GM12891 (cell line): ENCODE data around the gene ING5. TPM values are rescaled to one million over a fixed set of nuclear protein-coding genes. Genes with fewer than 3 reads are reported as not detected.

Experiments used
- DNase-seq: peaks from one replicate; pipeline ENCODE4 v3.0.0; 2011; ENCODE audit warnings: low spot score; ENCODE audit not compliant: insufficient read length
- FAIRE-seq: peaks from 2 replicates; lab custom pipeline; 2011; peaks lifted over from hg19 to GRCh38; lab: Jason Lieb, UNC
- PAX5 ChIP-seq: IDR thresholded peaks from 2 replicates; pipeline ENCODE4 v1.6.1; 2011; ENCODE audit warnings: low read length, moderate library complexity, mild to moderate bottlenecking; ENCODE audit not compliant: insufficient read depth, severe bottlenecking
- POLR2A ChIP-seq: IDR thresholded peaks from 2 replicates; pipeline ENCODE4 v1.6.1; 2011; ENCODE audit warnings: low read depth, low read length, control low read depth
- POLR2AphosphoS5 ChIP-seq: IDR thresholded peaks from 2 replicates; pipeline ENCODE4 v1.6.1; 2011; ENCODE audit warnings: low read depth, low read length, control low read depth
- POU2F2 ChIP-seq: IDR thresholded peaks from 2 replicates; pipeline ENCODE4 v1.6.1; 2011; ENCODE audit warnings: low read depth, mild to moderate bottlenecking, control low read depth, low read length, moderate library complexity
- SPI1 ChIP-seq: IDR thresholded peaks from 2 replicates; pipeline ENCODE4 v1.6.1; 2011; ENCODE audit warnings: low read depth, low read length, control low read depth
- TAF1 ChIP-seq: IDR thresholded peaks from 2 replicates; pipeline ENCODE4 v1.6.1; 2011; ENCODE audit warnings: low read depth, low read length, control low read depth
- polyA plus RNA-seq: library from polyadenylated mRNA; unstranded; fragments of >200 nt; gene quantifications from one replicate; pipeline ENCODE4 v1.2.1, GENCODE V29; 2012; ENCODE audit warnings: low read depth, missing spikeins, inconsistent platforms; ENCODE audit not compliant: missing spikeins

ING5 gene
- polyA plus RNA-seq: 23.9 TPM

- DNase-seq: peak; percentile 69
- TF ChIP-seq POU2F2: 0 out of 2 replicates have a peak, but pooled peaks have one; percentile 45
- TF ChIP-seq PAX5: peak; percentile 18
- peak; percentile 73 for TF ChIP-seq POLR2AphosphoS5
- TF ChIP-seq TAF1: 0 out of 2 replicates have a peak, but pooled peaks have one; percentile 10
- no peak for TF ChIP-seq SPI1
- no peak for TF ChIP-seq POLR2A
- FAIRE-seq: no peak
Measured at GRCh38 chr2:241701399-241702154, at the start of gene ING5. ING5 (plus strand) TSS chr2:241702039; CDS start chr2:241702066, 27 bp downstream.

GRCh38 chr2:241652142-241652541 lies 49.7 kb upstream of the ING5 start:
- TF ChIP-seq SPI1 (no peak), TAF1 (no peak), POLR2AphosphoS5 (no peak), POLR2A (no peak), PAX5 (no peak), POU2F2 (no peak)
- DNase-seq: no peak
- FAIRE-seq: no peak

- FAIRE-seq: no peak
- no peak for DNase-seq
- no peak for TF ChIP-seq POLR2A
- TF ChIP-seq POLR2AphosphoS5: no peak
- no peak for TF ChIP-seq TAF1
- TF ChIP-seq PAX5: no peak
- no peak for TF ChIP-seq SPI1
- no peak for TF ChIP-seq POU2F2
Measured at GRCh38 chr2:241652722-241653121, 49.1 kb upstream of the ING5 start.

- TF ChIP-seq POU2F2 (no peak), PAX5 (no peak), TAF1 (no peak)
- DNase-seq: no peak
- no peak for FAIRE-seq
Measured at GRCh38 chr2:241653210-241653750, 48.6 kb upstream of the ING5 start.

DNA sequence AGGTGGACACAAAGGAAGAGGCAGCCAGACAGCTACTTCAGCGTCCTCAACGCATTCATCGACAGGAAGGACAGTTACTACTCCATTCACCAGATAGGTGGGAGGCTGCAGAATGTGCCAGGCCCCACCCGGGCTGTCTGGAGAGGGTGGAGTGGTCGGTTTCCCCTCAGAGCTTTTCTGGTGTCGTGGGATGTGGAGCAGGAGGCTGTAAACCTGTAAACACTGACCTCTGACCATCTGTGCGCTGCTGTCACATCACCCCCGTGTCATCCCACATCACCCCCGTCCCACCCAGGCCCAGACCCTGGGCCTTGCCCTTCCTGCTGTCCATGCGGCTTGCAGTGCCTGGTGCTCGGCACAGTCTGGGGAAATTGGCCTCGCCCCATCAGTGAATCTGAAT lies 47.3 kb upstream of the ING5 start:
- DNase-seq (no peak), FAIRE-seq (no peak)
- TF ChIP-seq SPI1 (no peak), POLR2A (no peak), POU2F2 (no peak), POLR2AphosphoS5 (no peak), TAF1 (no peak), PAX5 (no peak)

DNA sequence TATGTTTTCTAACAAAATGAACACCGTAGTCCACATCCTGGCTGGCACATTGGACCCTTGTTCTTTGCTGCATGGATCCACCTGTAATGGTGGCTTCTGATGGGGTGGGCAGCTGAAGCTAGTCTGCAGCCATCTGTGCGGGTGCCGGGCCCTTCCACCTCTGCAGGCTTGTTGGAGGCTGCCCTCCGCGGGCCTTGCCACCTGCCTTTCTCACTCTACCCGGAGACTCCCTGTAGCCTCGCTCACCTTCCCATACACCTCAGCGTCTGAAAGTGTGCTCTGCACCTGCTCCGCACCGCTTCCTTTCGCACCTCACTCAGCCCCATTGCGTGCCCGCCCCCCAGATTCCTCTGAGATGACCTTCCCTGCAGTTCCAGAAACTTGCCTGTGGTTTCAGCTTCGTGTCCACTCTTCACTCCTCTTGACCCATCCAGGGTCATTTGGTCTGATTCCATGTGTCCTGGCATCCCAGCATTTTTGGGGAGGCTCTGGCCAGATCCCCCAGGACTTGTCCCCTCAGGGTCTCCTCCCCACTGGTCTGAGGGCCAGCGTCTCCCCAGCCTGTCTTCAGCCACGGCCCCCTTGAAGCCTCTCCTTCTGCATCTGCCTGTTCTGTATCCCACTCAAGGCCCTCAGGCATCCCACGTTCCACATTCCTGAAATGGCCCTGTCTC lies 46.2 kb upstream of the ING5 start:
- TF ChIP-seq POLR2AphosphoS5 (no peak), PAX5 (no peak), SPI1 (no peak), POU2F2 (no peak), POLR2A (no peak), TAF1 (no peak)

GRCh38 chr2:241656190-241656741 lies 45.6 kb upstream of the ING5 start:
- DNase-seq (no peak), FAIRE-seq (no peak)
- TF ChIP-seq POLR2AphosphoS5: no peak
- TF ChIP-seq TAF1: no peak
- TF ChIP-seq POU2F2: no peak
- no peak for TF ChIP-seq PAX5
- no peak for TF ChIP-seq SPI1
- no peak for TF ChIP-seq POLR2A

More for the DNA sequence above, 46.2 kb upstream of the ING5 start:
- FAIRE-seq (no peak), DNase-seq (no peak)

- no peak for DNase-seq
- no peak for FAIRE-seq
- TF ChIP-seq TAF1 (no peak), POLR2AphosphoS5 (no peak), SPI1 (no peak), PAX5 (no peak), POU2F2 (no peak), POLR2A (no peak)
Measured at GRCh38 chr2:241657786-241658254, 44.0 kb upstream of the ING5 start.

- no peak for TF ChIP-seq TAF1
- TF ChIP-seq PAX5: no peak
- no peak for TF ChIP-seq SPI1
- DNase-seq: no peak
- FAIRE-seq: no peak
Measured at GRCh38 chr2:241658296-241658695, 43.5 kb upstream of the ING5 start.
